Central memory CD4-positive, alpha-beta T cell (primary cell): ENCODE data around the gene KLK2.

Experiments used
- DNase-seq: peaks from one replicate; pipeline ENCODE4 v3.0.0; 2022

Gene KLK2

DNA sequence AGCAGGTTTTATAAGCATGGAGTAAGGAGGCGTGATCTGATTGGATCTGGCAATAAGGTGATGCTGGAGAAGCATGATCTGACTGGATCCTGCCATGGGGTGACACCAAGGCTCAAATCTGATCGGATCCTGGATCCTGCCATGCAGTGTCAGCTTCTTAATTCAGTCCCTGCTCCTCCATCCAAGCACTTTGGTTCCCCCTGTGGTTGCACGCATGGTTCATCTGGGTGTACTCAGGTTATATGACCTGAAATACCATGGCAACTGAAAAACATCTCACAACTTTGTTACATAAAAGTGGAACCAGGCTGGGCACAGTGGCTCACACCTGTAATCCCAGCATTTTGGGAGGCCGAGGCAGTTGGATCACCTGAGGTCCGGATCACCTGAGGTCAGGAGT lies 55.6 kb downstream of the KLK2 start:
- DNase-seq: no peak
